ENCODE measurements around the gene DCST1.

The DCST1 gene

GRCh38 chr1:155010211-155010918 lies 23.3 kb upstream of the DCST1 start:
- in situ Hi-C loops (cut with MboI; ENCODE audit: low pct_unique_long_range_greater_than_20kb, low sequenced_read_pairs, unreplicated experiment): no loop called here
- no peak for TF ChIP-seq CTCF (IDR thresholded peaks at IDR 0.05; ENCODE audit: extremely low read depth, insufficient read depth, missing control alignments)
- DNase-seq (ENCODE audit: low spot score): no peak

DNA sequence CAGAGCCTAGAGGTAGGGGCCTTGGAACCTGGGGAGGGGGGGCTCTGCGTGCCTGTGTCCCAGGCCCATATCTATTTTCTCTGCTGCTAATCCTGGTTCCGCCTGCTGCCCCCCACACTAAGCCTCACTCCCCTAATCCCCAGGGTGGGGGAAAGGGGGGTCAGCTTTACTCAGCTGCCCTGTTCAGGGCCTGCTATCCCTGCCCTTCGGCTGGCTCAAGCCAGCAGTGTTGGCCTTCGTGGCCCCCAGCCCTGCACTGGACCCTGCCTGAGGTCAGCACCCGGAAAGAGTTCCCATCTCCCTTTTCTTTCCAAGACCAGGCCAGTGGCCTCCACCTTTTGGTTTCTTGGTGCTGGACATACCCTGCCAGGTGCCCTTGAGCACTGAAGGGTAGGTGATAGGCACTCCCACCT lies 22.6 kb upstream of the DCST1 start:
- no peak for TF ChIP-seq CTCF (IDR thresholded peaks at IDR 0.05; ENCODE audit: extremely low read depth, insufficient read depth, missing control alignments)
- in situ Hi-C loops (cut with MboI; ENCODE audit: low pct_unique_long_range_greater_than_20kb, low sequenced_read_pairs, unreplicated experiment): no loop called here
- DNase-seq (ENCODE audit: low spot score): no peak

- DNase-seq (ENCODE audit: low spot score): no peak
- no peak for TF ChIP-seq CTCF (IDR thresholded peaks at IDR 0.05; ENCODE audit: extremely low read depth, insufficient read depth, missing control alignments)
- in situ Hi-C loops (cut with MboI; ENCODE audit: low pct_unique_long_range_greater_than_20kb, low sequenced_read_pairs, unreplicated experiment): no loop called here
Measured at GRCh38 chr1:155011437-155012025, 22.1 kb upstream of the DCST1 start.

- DNase-seq (ENCODE audit: low spot score): no peak
- no peak for TF ChIP-seq CTCF (IDR thresholded peaks at IDR 0.05; ENCODE audit: extremely low read depth, insufficient read depth, missing control alignments)
- in situ Hi-C loops (cut with MboI; ENCODE audit: low pct_unique_long_range_greater_than_20kb, low sequenced_read_pairs, unreplicated experiment): no loop called here
Measured at GRCh38 chr1:155012026-155012546, 21.5 kb upstream of the DCST1 start.

DNA sequence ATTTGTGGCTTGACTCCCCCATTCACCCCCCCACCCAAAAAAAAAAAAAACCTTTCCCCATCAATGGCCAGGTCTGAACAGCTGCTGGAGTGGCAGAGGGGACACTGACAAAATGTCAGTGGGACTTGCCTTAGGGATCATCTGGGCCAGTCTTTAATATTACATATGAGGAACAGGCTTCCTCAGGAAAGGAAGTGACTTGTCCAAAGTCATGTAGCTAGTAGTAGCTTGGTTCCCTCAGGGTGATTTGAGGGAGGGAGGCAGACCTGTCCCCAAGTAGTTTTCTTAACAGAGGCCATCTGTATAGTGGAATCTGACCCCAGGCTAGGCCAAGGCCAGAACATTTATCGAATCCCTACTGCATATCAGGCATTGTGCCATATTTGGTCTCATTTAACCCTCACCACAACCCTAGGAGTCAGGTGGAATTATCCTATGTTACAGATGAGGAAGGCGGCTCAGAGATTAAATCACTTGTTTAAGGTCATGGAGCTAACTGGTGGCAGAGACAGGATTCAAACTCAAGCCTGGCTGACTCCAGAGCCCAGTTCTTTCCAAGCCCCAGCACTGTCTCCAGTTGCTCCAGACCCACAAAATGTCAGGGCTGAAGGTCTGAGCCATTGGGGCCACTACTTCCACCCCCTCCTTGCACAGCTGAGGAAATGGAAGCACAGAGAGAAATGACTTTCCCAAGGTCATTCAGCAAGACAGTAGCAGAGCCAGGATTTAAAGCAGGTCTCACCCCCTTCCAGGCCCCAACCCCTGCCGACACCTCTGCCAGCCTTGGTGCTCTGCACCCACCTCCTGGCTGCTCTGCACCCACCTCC lies 20.6 kb upstream of the DCST1 start:
- in situ Hi-C loops (cut with MboI; ENCODE audit: low pct_unique_long_range_greater_than_20kb, low sequenced_read_pairs, unreplicated experiment): no loop called here
- no peak for TF ChIP-seq CTCF (IDR thresholded peaks at IDR 0.05; ENCODE audit: extremely low read depth, insufficient read depth, missing control alignments)
- no peak for DNase-seq (ENCODE audit: low spot score)

- no peak for DNase-seq (ENCODE audit: low spot score)
- in situ Hi-C loops (cut with MboI; ENCODE audit: low pct_unique_long_range_greater_than_20kb, low sequenced_read_pairs, unreplicated experiment): no loop called here
- TF ChIP-seq CTCF (IDR thresholded peaks at IDR 0.05; ENCODE audit: extremely low read depth, insufficient read depth, missing control alignments): no peak
Measured at GRCh38 chr1:155013632-155014031, 20.0 kb upstream of the DCST1 start.
